Measurements from ENCODE around the gene TEC.

Gene TEC

GRCh38 chr4:48234575-48234974, 35.1 kb downstream of the TEC start:
- TF ChIP-seq GATA3 (IDR thresholded peaks at IDR 0.05; ENCODE audit: low read depth, low read length), result no peak
- no peak for TF ChIP-seq GATA2 (IDR thresholded peaks at IDR 0.05; ENCODE audit: low read depth, low read length)

GRCh38 chr4:48228949-48229348, 40.7 kb downstream of the TEC start:
- TF ChIP-seq GATA2 (IDR thresholded peaks at IDR 0.05; ENCODE audit: low read depth, low read length) (no peak), GATA3 (IDR thresholded peaks at IDR 0.05; ENCODE audit: low read depth, low read length) (no peak)

- TF ChIP-seq GATA3 (IDR thresholded peaks at IDR 0.05; ENCODE audit: low read depth, low read length) (no peak), GATA2 (IDR thresholded peaks at IDR 0.05; ENCODE audit: low read depth, low read length) (no peak)
Measured at GRCh38 chr4:48227662-48228061, 42.0 kb downstream of the TEC start.

GRCh38 chr4:48226199-48226598, 43.4 kb downstream of the TEC start:
- no peak for TF ChIP-seq GATA2 (IDR thresholded peaks at IDR 0.05; ENCODE audit: low read depth, low read length)
- no peak for TF ChIP-seq GATA3 (IDR thresholded peaks at IDR 0.05; ENCODE audit: low read depth, low read length)

- no peak for TF ChIP-seq GATA3 (IDR thresholded peaks at IDR 0.05; ENCODE audit: low read depth, low read length)
Measured at GRCh38 chr4:48225368-48226141, 44.1 kb downstream of the TEC start.

GRCh38 chr4:48224606-48225005, 45.0 kb downstream of the TEC start:
- TF ChIP-seq GATA2 (IDR thresholded peaks at IDR 0.05; ENCODE audit: low read depth, low read length) (no peak), GATA3 (IDR thresholded peaks at IDR 0.05; ENCODE audit: low read depth, low read length) (no peak)

- TF ChIP-seq GATA2 (IDR thresholded peaks at IDR 0.05; ENCODE audit: low read depth, low read length) (no peak), GATA3 (IDR thresholded peaks at IDR 0.05; ENCODE audit: low read depth, low read length) (no peak)
Measured at GRCh38 chr4:48223633-48224295, 45.9 kb downstream of the TEC start.

- TF ChIP-seq GATA3 (IDR thresholded peaks at IDR 0.05; ENCODE audit: low read depth, low read length) (no peak), GATA2 (IDR thresholded peaks at IDR 0.05; ENCODE audit: low read depth, low read length) (no peak)
Measured at GRCh38 chr4:48222491-48222890, 47.1 kb downstream of the TEC start.

GRCh38 chr4:48216563-48216962, 53.1 kb downstream of the TEC start:
- TF ChIP-seq GATA2 (IDR thresholded peaks at IDR 0.05; ENCODE audit: low read depth, low read length) (no peak), GATA3 (IDR thresholded peaks at IDR 0.05; ENCODE audit: low read depth, low read length) (no peak)

- TF ChIP-seq GATA3 (IDR thresholded peaks at IDR 0.05; ENCODE audit: low read depth, low read length) (no peak), GATA2 (IDR thresholded peaks at IDR 0.05; ENCODE audit: low read depth, low read length) (no peak)
Measured at GRCh38 chr4:48215977-48216376, 53.7 kb downstream of the TEC start.

GRCh38 chr4:48212165-48212564, 57.5 kb downstream of the TEC start:
- no peak for TF ChIP-seq GATA3 (IDR thresholded peaks at IDR 0.05; ENCODE audit: low read depth, low read length)
- no peak for TF ChIP-seq GATA2 (IDR thresholded peaks at IDR 0.05; ENCODE audit: low read depth, low read length)

GRCh38 chr4:48210966-48211328, 58.7 kb downstream of the TEC start:
- TF ChIP-seq GATA3 (IDR thresholded peaks at IDR 0.05; ENCODE audit: low read depth, low read length) (no peak), GATA2 (IDR thresholded peaks at IDR 0.05; ENCODE audit: low read depth, low read length) (no peak)

GRCh38 chr4:48205626-48206025, 64.0 kb downstream of the TEC start:
- TF ChIP-seq GATA3 (IDR thresholded peaks at IDR 0.05; ENCODE audit: low read depth, low read length), result no peak
- TF ChIP-seq GATA2 (IDR thresholded peaks at IDR 0.05; ENCODE audit: low read depth, low read length), result no peak

- no peak for TF ChIP-seq GATA3 (IDR thresholded peaks at IDR 0.05; ENCODE audit: low read depth, low read length)
- no peak for TF ChIP-seq GATA2 (IDR thresholded peaks at IDR 0.05; ENCODE audit: low read depth, low read length)
Measured at GRCh38 chr4:48205107-48205506, 64.5 kb downstream of the TEC start.

- TF ChIP-seq GATA3 (IDR thresholded peaks at IDR 0.05; ENCODE audit: low read depth, low read length), result no peak
- TF ChIP-seq GATA2 (IDR thresholded peaks at IDR 0.05; ENCODE audit: low read depth, low read length), result no peak
Measured at GRCh38 chr4:48203819-48204218, 65.8 kb downstream of the TEC start.

Data from SH-SY5Y (cell line).